Stimulated activated CD8-positive, alpha-beta memory T cell treated with anti-CD3 and anti-CD28 coated beads, Interleukin-4, amount 100 ng/mL, for 24 hours (primary cell): Measurements from ENCODE around the gene MKRN2OS.

ENCODE experiments used
- DNase-seq: peaks from one replicate; pipeline ENCODE4 v3.0.0-alpha.2; 2020; ENCODE audit warnings: low read depth

Gene MKRN2OS, protein sequence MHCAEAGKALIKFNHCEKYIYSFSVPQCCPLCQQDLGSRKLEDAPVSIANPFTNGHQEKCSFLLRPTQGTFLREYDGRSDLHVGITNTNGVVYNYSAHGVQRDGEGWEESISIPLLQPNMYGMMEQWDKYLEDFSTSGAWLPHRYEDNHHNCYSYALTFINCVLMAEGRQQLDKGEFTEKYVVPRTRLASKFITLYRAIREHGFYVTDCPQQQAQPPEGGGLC

DNA sequence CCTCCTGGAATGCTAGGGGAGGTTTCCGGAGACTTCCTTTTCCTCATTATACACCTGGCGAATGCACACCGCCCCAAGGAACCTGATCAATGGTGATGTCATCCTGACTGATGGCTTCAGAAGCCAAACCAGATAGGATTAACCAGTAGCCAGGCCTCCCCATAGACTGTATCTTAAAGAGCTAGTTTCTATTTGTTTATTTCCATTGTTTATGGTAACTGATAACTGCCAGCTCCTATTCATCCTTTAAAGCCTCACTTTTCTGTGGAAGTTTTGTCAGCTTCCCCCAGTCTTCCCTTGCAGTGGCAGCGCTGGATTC is at the start of gene MKRN2OS:
Gene MKRN2OS (minus strand): TSS at position 27 of the 319 bp plus-strand sequence. CDS start 35 bp downstream, outside the sequence.
- no peak for DNase-seq

DNA sequence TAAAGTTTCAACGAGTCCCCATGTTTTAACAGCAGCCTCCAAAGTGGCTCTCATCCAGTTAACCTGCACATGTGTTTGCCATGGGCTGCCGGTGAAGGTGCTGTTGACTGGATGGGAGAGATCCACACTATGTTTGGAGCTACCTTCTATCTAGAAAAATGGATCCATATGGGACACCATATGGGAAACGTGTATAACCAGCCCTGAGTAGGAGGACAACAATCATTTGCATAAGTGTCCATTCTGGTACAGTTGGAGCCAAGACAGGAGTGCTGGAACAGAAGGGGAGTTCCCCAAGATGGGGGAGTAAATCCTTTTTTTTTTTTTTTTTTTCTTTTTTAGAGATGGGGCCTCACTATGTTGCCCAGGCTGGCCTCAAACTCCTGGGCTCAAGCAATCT is 48.2 kb upstream of the MKRN2OS start:
- no peak for DNase-seq

DNA sequence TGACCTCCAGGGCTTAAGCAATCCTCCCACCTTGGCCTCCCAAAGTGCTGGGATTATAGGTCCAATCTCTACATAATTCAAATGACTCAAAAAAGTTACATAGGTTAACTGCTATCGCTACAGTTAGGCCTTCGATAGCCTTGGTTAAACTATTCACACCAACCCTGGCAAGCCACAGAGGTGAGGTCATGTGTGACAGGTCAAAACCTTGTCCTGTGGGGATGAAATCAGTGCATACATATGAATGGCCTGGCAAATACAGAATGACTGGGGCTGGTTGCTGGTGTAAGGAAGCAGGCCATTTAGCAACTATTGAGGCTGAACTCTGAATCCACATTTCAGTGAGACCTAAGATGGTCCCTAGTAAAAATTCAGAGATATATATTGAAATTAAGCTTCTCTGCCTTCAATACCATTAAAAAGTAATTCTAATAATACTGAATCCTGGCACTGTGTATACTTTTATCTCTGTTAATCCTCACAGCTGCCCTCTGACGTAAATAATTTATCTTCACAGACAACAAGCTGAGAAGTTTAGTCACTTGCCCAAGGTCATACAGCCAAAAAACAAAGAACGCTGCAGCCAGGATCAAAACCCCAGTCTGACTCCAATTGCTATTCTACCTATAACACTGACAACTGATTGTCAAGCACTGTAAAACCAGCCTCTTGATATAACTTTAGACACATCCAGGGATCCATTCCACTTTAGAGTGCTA is 46.9 kb upstream of the MKRN2OS start:
- DNase-seq = no peak

DNA sequence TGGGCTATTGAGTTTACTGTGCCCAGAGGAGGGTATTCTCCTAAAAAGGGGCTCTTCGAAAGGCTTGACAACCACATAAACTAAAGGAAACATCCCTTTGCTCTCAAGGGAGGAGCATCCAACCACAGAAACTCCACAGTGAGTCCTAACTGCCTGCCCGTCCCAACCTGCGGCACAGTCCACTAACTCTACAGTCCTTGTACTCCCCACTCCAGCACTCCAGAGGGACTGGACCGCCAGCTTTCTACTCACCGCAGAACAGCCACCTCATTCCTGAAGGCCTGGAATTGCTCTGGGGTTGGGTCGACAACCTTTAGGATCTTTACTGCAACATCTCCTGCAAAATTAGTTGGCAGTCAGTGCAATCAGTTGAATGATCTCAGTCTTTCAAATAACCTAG is 46.2 kb upstream of the MKRN2OS start:
- DNase-seq = no peak

DNA sequence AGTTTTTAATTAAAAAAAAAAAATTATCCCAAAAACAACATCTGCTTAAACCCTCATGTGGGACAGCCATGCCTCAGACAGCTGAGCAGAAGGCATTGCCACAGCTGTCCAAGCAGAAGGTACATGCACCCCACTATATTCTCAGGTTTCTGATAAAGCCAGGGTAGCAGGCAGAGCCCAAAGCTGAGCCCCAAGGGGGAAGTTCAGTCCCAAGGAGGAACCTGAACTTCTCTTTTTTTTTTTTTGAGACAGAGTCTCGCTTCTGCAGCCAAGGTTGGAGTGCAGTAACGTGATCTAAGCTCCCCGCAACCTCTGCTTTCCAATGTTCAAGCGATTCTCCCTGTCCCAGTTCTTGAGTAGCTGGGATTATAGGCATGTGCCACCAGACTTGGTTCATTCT is 44.8 kb upstream of the MKRN2OS start:
- no peak for DNase-seq

DNA sequence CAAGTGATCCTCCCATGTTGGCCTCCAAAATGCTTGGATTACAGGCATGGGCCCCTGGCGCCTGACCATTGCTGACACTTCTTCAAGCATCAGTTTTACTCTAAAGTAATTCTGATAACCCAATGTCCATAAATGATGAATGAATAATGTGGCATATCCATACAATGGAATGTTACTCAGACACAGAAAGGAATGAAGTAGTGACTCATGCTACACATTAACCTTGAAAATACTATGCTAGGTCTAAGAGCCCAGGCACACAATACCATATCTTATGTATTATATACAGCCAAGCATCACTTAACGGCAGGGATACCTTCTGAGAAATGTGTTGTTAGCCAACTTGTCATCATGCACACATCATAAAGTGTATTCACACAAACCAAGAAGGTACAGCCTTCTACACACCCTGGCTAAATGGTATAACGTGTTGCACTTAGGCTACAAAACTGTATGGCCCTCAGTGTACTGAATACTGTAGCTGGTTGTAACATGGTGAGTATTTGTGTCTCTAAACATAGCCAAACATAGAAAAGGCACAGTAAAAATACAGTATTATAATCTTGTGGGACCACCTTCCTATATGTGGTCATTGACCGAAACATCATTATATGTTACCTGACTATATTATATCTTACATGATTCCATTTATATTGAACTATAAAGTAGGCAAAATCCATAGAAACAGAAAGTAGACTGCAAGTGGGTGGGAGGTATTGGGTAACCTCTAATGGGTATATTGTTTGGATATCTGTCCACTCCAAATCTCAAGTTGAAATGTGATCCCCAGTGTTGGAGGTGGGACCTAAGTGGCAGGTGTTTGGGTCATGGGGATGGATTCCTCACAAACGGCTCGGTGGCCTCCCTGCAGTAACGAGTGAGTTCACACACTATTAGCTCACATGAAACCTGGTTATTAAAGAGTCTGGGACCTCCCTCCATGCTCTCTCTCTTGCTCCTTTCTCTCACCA is 43.0 kb upstream of the MKRN2OS start:
- DNase-seq = no peak

DNA sequence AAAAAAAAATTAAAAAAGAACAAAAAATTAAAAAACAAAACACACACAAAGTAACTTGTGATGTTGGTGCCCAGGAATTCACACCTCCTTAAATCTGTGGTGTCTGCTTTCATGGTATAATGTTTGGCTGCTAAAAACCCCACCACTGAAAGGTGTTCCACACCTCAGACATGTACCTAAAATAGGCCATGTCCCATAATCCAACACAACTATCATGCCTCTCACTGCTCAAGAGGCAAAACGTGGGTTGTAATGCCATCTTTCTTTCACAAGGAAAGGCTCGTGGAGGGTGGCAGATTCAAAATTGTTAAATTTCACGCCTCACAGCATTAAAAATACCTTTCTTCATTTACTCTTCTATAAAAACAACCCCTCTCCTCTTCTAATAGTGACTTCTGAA is 41.1 kb upstream of the MKRN2OS start:
- no peak for DNase-seq

DNA sequence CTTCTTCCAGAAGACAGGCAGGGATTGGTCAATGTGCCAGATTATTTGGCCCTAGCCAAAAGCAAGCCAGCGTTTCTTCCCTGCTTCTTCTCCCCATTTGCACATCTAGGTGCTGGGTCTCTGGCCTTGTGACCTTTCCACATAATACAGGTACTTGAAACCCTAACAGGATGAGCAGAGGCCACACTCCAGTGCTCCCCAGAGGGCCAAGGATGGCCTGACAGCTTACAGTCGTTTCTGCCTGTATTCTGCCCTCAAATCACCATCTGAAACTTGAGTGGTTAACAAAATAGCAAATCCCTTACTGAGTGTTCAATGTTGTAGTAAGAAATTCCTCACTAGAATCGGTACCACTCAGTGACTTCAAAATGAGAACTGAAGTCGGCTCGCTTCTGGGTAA is 40.7 kb upstream of the MKRN2OS start:
- no peak for DNase-seq

DNA sequence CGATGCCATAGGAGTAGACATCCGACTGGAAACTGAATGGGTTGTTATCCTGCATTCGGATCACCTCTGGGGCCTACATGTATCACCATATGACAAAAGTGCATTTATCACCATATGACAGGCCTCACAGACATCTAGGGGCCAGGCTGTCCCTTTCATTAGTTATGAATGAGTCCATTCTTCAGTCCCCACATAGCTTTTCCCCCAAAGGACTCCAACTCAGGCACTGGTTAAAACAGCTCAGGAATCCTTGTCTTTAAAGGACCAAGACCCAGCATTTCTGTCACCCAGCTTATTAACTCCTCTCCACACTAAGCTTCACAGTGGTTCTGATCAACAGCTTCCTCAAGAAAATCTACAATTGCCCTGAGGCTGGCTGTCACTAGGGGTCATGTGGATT is 39.9 kb upstream of the MKRN2OS start:
- no peak for DNase-seq

DNA sequence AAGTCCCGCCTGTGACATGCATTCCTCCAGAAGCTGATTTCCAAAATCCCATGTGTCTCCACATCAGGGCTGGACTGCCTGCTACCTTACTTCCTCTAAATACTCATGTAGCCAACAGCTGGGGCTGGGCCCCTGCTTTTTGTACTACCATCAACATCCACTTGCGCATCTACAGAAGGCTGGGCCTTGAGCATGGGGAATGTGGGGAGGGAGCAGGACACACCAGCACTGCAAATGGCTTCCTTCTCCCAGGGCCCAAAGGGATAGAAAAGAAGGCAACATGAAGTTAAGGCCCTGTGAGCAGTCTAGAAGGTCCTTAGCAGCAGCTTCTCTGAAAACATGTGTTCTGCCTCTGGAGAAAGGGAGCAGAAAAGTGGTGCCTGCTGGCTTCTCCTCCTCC is 38.8 kb upstream of the MKRN2OS start:
- no peak for DNase-seq

DNA sequence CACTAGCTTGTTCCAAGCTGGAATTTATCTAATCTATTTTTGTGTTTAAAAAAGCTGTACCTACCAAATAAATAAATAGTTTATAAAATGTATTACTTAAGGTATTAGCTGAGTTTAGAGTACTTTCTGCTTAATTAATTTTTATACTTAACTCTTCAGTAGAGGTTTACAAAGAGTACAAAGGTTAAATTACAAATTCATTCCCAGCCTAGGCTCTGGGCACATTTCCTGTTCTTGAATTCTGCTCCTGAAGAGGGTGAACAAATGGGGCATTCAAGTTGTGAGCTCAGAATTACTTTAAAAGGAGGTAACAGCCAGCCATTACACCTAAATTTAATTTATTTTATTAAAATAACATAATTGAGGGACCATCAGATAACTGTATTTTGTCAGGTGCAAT is 38.0 kb upstream of the MKRN2OS start:
- DNase-seq = no peak

DNA sequence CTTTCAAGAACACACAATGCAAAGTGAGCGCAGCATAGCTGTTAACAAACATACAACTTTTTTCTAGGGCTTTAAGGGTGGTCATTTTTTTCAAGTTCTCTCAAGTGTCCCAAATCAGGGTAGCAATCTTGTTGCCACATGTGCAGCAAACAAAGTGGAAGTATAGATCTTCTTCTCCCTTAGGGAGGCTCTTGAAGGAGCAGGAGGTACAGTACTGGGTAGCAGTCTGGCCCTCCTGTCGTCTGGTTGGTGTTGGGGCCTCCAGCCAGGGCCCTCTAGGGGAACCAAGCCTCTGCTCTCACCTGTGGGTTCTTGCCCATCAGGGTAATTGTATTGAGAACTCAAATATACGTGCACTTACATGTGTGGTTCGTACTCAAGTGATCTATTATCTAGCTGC is 37.4 kb upstream of the MKRN2OS start:
- DNase-seq = no peak

DNA sequence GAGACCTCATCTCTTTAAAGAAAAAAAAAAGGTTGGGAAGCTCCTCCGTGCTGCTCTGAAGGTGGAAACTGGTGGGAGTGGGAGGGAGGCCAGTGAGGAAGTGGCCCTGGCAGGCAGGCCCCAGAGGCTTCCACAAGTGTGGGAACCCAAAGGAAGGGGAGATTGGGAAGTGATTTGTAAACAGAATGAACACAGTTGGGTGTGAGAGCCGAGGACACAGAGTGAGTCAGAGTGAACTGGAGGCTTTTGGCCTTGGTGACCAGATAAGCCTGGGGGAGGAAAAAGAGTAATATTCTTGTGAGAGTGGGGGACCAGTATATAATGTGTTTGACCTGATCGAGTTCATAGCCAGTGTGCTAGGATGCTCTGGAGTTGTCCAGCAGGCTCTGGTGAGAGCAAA is 34.6 kb upstream of the MKRN2OS start:
- DNase-seq = no peak

DNA sequence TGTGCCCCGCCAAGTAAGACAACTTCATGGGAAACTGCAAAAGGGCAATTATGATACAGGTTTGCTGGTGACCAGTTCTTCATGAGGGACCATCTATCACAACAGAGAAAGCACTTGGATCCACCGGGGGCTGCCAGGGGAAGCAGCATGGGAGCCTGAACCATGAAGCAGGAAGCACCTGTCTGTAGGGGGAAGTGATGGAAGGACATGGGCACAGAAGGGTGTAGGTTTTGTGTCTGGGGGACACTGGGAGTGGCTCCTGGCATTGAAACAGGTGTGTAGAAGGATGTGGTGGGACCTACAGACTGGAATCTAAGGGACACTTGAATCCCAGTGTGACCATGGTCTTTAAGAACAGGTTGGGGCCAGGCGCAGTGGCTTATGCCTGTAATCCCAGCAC is 34.2 kb upstream of the MKRN2OS start:
- DNase-seq = no peak

DNA sequence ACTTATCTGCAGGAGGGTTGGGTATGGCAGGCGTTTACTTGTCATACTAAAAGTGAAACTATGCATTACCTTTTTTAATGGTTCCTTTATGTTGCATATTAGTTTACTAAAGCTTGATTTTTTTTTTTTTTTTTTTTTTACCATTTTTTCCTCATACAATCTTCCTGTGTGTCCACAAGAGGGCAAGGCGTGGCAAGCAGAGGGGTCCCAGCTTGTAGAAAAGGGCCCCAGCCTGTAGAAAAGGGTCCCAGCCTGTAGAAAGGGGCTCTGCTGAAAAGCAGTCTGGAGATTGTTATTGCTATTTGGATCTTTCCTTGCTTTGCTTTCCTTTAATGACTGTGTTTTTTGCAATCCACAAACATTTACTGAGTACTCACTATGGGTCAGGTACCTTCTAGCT is 33.4 kb upstream of the MKRN2OS start:
- no peak for DNase-seq

DNA sequence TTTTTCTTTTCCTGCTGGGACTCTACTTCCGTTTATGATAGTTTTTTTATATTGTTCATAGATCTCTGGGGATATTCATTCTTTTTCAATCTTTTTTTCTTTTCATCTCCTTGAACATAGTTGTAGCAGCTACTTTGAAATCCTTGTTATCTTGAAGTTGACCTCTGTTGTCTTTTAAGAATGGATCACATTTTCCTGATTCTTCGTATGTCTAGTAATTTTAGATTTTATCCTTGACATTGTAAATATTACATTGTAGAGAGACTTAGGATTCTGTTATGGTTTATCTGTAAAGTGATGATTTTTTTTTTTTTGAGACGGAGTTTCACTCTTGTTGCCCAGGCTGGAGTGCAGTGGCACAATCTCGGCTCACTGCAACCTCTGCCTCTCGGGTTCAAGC is 32.1 kb upstream of the MKRN2OS start:
- no peak for DNase-seq

DNA sequence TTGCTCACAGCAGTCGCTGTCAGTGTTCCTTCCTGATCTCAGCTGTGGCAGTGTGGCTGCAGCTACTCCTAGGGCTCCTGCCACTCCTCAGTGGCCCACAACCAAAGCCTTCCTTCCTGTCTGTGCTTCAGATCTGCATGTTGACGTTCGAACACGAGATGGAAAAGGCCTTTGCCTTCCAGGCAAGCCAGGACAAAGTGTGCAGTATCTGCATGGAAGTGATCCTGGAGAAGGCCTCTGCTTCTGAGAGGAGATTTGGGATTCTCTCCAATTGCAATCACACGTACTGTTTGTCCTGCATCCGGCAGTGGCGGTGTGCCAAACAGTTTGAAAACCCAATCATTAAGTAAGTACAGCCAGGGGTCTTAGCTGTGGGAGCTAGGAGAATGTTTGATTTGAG is 29.4 kb upstream of the MKRN2OS start:
- no peak for DNase-seq

DNA sequence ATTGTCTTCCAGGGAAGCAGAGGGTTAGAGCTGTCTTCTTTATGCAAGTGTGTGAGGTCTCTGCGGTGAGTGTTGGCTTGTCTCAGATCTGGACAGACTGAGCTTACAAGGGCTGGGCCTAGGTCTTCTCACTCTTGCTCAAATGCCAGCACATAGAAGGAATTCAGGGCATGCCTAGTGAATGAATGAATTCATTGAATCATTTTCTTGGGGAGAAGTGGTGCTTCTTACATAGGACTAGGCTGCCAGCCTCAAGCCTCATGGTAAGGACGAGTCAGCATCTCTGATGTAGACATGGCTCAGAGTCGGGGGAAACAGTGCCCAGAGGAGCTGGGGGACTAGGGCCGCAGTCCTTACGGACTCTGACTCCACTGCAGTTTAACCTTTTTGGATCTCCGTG is 28.8 kb upstream of the MKRN2OS start:
- no peak for DNase-seq

DNA sequence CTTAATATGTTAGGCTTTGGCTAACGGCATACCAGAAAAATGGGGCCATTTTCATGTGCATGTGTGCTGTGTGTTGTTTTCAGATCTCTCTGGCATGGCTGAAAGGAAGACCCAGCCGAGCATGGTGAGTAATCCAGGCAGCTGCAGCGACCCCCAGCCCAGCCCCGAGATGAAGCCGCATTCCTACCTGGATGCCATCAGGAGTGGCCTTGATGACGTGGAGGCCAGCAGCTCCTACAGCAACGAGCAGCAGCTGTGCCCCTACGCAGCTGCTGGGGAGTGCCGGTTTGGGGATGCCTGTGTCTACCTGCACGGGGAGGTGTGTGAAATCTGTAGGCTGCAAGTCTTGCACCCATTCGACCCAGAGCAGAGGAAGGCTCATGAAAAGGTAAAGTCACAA is 26.7 kb upstream of the MKRN2OS start:
- no peak for DNase-seq

DNA sequence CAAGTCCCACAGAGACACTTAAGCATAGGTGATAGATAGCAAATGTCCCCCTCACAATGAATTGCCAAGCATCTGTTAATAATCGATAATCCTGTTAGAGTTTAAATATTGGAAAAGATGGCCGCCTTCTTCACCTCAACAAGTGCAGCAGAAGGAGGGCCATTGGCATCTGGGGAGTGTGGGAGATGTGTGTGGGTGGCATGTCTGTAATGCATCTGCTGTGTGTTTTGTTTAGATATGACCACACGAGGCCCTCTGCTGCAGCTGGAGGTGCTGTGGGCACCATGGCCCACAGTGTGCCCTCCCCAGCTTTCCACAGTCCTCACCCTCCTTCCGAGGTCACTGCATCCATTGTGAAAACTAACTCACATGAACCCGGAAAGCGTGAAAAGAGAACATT is 24.5 kb upstream of the MKRN2OS start:
- no peak for DNase-seq

DNA sequence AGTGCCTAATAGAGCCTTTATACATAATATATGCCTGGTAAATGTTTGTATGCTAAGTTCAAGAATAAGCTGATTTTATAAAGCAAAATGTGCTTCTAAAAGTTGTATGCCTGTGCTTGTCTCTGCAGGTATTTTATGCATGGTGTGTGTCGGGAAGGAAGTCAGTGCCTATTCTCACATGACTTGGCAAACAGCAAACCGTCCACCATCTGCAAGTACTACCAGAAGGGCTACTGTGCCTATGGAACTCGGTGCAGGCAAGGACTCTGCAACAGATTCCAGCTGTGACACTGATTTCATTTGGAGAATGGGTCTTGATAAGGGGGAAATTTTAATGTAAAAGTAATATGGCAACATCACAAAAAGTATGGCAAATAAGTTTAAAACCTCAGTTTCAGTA is 23.4 kb upstream of the MKRN2OS start:
- no peak for DNase-seq

DNA sequence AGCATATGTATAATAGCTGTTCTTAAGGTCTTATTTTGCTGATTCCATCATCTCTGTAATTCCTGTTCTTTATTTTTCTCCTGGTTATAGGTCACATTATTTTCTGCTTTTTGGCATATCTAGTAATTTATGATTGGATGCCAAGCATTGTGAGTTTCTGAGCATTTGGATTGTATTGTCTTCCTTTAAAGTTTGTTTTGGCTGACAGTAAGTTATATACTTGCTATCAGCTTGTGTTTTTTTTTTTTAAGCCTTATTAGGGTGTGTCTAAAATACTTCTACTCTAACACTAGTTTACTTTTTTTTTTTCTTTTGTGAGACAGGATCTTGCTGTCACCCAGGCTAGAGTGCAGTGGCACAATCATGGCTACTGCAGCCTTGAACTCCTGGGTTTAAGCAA is 21.7 kb upstream of the MKRN2OS start:
- DNase-seq = no peak

DNA sequence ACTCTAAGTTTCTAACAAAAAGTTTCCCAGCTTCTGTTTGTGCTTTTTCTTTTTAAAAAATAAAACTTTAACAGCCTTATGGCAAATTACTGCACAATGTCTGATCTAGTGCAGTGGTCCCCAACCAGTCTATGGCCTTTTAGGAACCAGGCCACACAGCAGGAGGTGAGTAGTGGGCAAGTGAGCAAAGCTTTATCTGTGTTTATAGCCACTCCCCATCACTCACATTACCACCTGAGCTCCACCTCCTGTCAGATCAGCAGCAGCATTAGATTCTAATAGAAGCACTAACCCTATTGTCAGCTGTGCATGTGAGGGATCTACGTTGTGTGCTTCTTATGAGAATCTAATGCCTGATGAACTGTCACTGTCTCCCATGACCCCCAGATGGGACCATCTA is 17.2 kb upstream of the MKRN2OS start:
- no peak for DNase-seq
